ENCODE data around the gene STAT6.

DNA sequence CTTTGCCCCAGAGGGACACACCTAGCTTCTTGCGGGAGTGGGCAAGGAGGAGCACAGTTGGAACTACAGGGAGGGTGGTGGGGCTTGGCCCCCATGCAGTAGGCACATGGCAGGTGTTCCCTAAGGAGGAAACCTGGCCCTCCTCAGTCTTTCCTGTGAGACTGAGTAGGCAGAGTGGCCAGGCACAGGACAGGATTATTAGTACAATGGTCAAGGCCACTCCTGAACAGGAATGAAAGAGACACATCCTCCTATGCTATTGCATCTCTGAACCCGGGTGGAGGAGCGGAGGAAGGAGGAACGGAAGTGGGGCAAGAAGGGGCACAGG, 62.1 kb downstream of the STAT6 start:
- TF ChIP-seq, protein P1, sequence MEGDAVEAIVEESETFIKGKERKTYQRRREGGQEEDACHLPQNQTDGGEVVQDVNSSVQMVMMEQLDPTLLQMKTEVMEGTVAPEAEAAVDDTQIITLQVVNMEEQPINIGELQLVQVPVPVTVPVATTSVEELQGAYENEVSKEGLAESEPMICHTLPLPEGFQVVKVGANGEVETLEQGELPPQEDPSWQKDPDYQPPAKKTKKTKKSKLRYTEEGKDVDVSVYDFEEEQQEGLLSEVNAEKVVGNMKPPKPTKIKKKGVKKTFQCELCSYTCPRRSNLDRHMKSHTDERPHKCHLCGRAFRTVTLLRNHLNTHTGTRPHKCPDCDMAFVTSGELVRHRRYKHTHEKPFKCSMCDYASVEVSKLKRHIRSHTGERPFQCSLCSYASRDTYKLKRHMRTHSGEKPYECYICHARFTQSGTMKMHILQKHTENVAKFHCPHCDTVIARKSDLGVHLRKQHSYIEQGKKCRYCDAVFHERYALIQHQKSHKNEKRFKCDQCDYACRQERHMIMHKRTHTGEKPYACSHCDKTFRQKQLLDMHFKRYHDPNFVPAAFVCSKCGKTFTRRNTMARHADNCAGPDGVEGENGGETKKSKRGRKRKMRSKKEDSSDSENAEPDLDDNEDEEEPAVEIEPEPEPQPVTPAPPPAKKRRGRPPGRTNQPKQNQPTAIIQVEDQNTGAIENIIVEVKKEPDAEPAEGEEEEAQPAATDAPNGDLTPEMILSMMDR (IDR thresholded peaks at IDR 0.05; ENCODE audit: poor library complexity): no peak
- no peak for TF ChIP-seq EZH2phosphoT487 (IDR thresholded peaks at IDR 0.05; ENCODE audit: low read depth, severe bottlenecking, unreplicated experiment)

Measured in hepatocyte (in vitro differentiated cells).